Vagina (tissue), 2 donors: Measurements from ENCODE around the gene PRR14L. TPM values are rescaled to one million over a fixed set of nuclear protein-coding genes. Genes with fewer than 3 reads are reported as not detected.
"Not testable (repeated sequence)": the region's sequence is repeated elsewhere in the genome, so short reads cannot be mapped to it uniquely, and the experiment has no call there.

Experiments used
- DNase-seq, 2 donors: peaks; one replicate each; pipeline ENCODE4 v3.0.0-alpha.2; 2017; ENCODE audit errors: extremely low spot score in 2 of 2
- H3K27ac ChIP-seq: fragments of 200-600 bp; sonication (generic); one replicate; pipeline ENCODE4 v1.5.1; 2019
- H3K27me3 ChIP-seq: fragments of 200-600 bp; sonication (generic); one replicate; pipeline ENCODE4 v1.5.1; 2019
- H3K36me3 ChIP-seq, 2 donors: fragments of 200-600 bp; sonication (generic); one replicate each; pipeline ENCODE4 v1.5.1; 2017 to 2019
- H3K4me1 ChIP-seq: fragments of 200-600 bp; sonication (generic); one replicate; pipeline ENCODE4 v1.5.1; 2019
- H3K4me3 ChIP-seq, 2 donors: fragments of 200-600 bp; sonication (generic); 1 replicate in 1 of 2; 2 replicates in 1 of 2; pipeline ENCODE4 v1.5.1; 2016 to 2019
- H3K9me3 ChIP-seq: fragments of 200-600 bp; sonication (generic); one replicate; pipeline ENCODE4 v1.5.1; 2019
- CTCF ChIP-seq, 3 experiments: fragments of 450-650 bp in 2 of 3; fragments of 200-600 bp in 1 of 3; sonication (generic) in 1 of 3; IDR thresholded peaks; one replicate each; pipeline ENCODE4 v1.5.1; 2017 to 2019; ENCODE audit warnings: antibody characterized with exemption in 3 of 3, mild to moderate bottlenecking in 2 of 3, moderate library complexity in 2 of 3
- POLR2A ChIP-seq, 2 donors: fragments of 450-650 bp; IDR thresholded peaks; one replicate each; pipeline ENCODE4 v1.6.1; 2017; ENCODE audit warnings: antibody characterized with exemption in 2 of 2, mild to moderate bottlenecking in 2 of 2, moderate library complexity in 2 of 2
- POLR2AphosphoS5 ChIP-seq, 2 donors: sonication (generic); formaldehyde crosslinking; IDR thresholded peaks; one replicate each; pipeline ENCODE4 v1.9.0; 2017; ENCODE audit warnings: antibody characterized with exemption in 2 of 2, mild to moderate bottlenecking in 2 of 2, low read depth in 1 of 2; ENCODE audit not compliant: insufficient read depth in 1 of 2
- intact Hi-C: fragments of 100-400 bp; cut with DNase I; formaldehyde crosslinking; loops from one replicate; pipeline ENCODE4 v1.15.1; 2023
- total RNA-seq: library from RNA; depleted of rRNA; stranded (reverse); fragments of >200 nt; gene quantifications from one replicate; pipeline ENCODE4 v1.2.3, GENCODE V29; 2016

PRR14L gene
- 37.3 TPM for total RNA-seq

GRCh38 chr22:31749636-31750364, at the start of gene PRR14L:
PRR14L (minus strand) TSS chr22:31750132; CDS start chr22:31738860, 11,272 bp downstream.
- H3K9me3 ChIP-seq = no peaks in the 10 kb centered on the region
- TF ChIP-seq CTCF (IDR thresholded peaks at IDR 0.05) (peak in 1 of 3 experiments; percentile 15), POLR2A (IDR thresholded peaks at IDR 0.05) (peak in 1 of 2 donors; percentile 32), POLR2AphosphoS5 (IDR thresholded peaks at IDR 0.05; ENCODE audit: insufficient read depth in 1 of 2, low read depth in 1 of 2) (peak; percentile 92 to 99)

DNA sequence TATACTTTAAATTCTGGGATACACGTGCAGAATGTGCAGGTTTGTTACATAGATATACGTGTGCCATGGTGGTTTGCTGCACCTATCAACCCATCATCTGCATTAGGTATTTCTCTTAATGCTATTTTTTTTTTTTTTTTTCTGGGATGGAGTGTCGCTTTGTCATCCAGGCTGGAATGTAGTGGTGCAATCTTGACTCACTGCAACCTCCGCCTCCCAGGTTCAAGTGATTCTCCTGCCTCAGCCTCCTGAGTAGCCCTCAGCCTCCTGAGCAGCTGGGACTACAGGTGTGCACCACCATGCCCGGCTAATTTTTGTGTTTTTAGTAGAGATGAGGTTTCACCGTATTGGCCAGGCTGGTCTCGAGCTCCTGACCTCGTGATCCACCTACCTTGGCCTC, 49.4 kb upstream of the PRR14L start:
- intact Hi-C loops, H3K9me3 ChIP-seq, H3K27ac ChIP-seq, DNase-seq, H3K4me1 ChIP-seq, H3K4me3 ChIP-seq, H3K27me3 ChIP-seq: not testable (repeated sequence)
- H3K36me3 ChIP-seq = peaks cover 0 to 54% of the 10 kb centered on the region in 2 donors

More at GRCh38 chr22:31749636-31750364, at the start of gene PRR14L:
- intact Hi-C loops = loop anchor here (10.0 kb wide), 1 partner anchor 85 kb away; the partner anchor contains the start of gene PISD
- peaks cover 51% of the 10 kb centered on the region for H3K4me1 ChIP-seq
- no peaks in the 10 kb centered on the region for H3K27me3 ChIP-seq
- peak; percentile 97 to 98 for DNase-seq
- H3K4me3 ChIP-seq = peak within 1 kb of the TSS; percentile 89 to 98
- peak within 1 kb of the TSS; percentile 84 for H3K27ac ChIP-seq
- no peaks in the 10 kb centered on the region for H3K36me3 ChIP-seq

DNA sequence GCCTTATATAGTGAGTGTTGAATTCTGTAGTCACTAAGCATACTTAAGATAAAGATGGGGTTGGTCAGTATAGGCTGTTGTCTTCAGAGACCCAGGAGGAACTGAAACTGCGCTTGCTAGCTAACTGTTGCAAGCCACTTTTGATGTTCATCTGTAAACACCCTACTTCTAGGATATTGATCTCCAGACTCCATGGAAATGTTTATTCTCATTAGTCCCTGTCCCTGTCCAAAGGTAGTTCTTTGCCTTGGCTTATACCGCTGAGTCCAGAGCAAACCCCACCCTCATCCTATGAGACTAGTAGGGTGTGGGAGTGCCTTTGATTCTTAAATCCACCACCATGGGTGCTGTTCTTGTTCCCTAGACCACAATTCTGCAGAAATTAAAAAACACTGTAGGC, 40.3 kb upstream of the PRR14L start:
- DNase-seq = no peak

GRCh38 chr22:31789803-31790202, 39.9 kb upstream of the PRR14L start:
- no peaks in the 10 kb centered on the region for H3K27me3 ChIP-seq
- no peak for TF ChIP-seq CTCF (IDR thresholded peaks at IDR 0.05)
- TF ChIP-seq POLR2AphosphoS5 (IDR thresholded peaks at IDR 0.05; ENCODE audit: insufficient read depth in 1 of 2, low read depth in 1 of 2) = no peak
- TF ChIP-seq POLR2A (IDR thresholded peaks at IDR 0.05) = no peak
- no peaks in the 10 kb centered on the region for H3K9me3 ChIP-seq
- no peaks in the 10 kb centered on the region for H3K4me1 ChIP-seq
- intact Hi-C loops = no loop called here
- no peak overlapping the region for H3K4me3 ChIP-seq
- no peak overlapping the region for H3K27ac ChIP-seq
- no peak for DNase-seq
- peaks cover 0 to 13% of the 10 kb centered on the region in 2 donors for H3K36me3 ChIP-seq

More for the DNA sequence above, 40.3 kb upstream of the PRR14L start:
- TF ChIP-seq CTCF (IDR thresholded peaks at IDR 0.05) (no peak), POLR2AphosphoS5 (IDR thresholded peaks at IDR 0.05; ENCODE audit: insufficient read depth in 1 of 2, low read depth in 1 of 2) (no peak), POLR2A (IDR thresholded peaks at IDR 0.05) (no peak)
- H3K9me3 ChIP-seq = no peaks in the 10 kb centered on the region
- peaks cover 0 to 13% of the 10 kb centered on the region in 2 donors for H3K36me3 ChIP-seq
- H3K27ac ChIP-seq = no peak overlapping the region
- H3K27me3 ChIP-seq = no peaks in the 10 kb centered on the region
- H3K4me1 ChIP-seq = no peaks in the 10 kb centered on the region
- intact Hi-C loops = no loop called here
- no peak overlapping the region for H3K4me3 ChIP-seq

DNA sequence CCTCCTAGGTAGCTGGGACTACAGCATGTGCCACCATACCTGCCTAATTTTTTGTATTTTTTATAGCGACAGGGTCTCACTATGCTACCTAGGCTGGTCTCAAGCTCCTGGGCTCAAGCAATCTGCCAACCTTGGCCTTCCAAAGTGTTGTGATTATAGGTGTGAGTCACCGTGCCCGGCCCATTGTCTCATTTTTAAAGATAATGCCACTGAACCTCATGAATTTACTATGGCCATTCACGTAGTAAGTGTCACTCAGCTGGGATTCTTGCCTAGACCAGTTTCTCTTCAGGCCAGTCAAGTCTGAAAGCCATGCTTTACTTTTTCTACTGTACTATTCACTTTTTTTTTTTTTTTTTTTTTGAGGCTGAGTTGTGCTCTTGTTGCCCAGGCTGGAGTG, 26.3 kb upstream of the PRR14L start:
- Histone ChIP-seq H3K9me3 (no peaks in the 10 kb centered on the region), H3K27ac (no peak overlapping the region), H3K4me3 (no peak overlapping the region), H3K27me3 (no peaks in the 10 kb centered on the region), H3K36me3 (peaks cover 0 to 42% of the 10 kb centered on the region in 2 donors), H3K4me1 (no peaks in the 10 kb centered on the region)
- TF ChIP-seq CTCF (IDR thresholded peaks at IDR 0.05) = no peak
- peak in 1 of 2 donors; percentile 32 for TF ChIP-seq POLR2AphosphoS5 (IDR thresholded peaks at IDR 0.05; ENCODE audit: insufficient read depth in 1 of 2, low read depth in 1 of 2)
- no peak for DNase-seq
- intact Hi-C loops = no loop called here
